HFF-Myc (cell line): ENCODE data around the gene KLHL40.
A peak's percentile ranks its signal among the peaks of the same experiment; 100 is the strongest.

ENCODE experiments used
- DNase-seq: peaks from one replicate; pipeline ENCODE4 v3.0.0-alpha.2; 2011; ENCODE audit warnings: low read depth; ENCODE audit errors: extremely low read depth
- H3K4me3 ChIP-seq: replicated peaks from 2 replicates; pipeline ENCODE4 v1.5.1; 2011; ENCODE audit warnings: low read depth, mild to moderate bottlenecking, control low read depth, low read length
- TF ChIP-seq, protein P1 (sequence below): IDR thresholded peaks from 2 replicates; pipeline ENCODE4 v1.5.1; 2012; ENCODE audit warnings: mild to moderate bottlenecking, low read depth, low read length, control low read depth; ENCODE audit errors: missing control alignments

The KLHL40 gene

GRCh38 chr3:42680806-42681205 lies 4.5 kb upstream of the KLHL40 start:
- no peak for DNase-seq

GRCh38 chr3:42681361-42682038 lies 3.8 kb upstream of the KLHL40 start:
- H3K4me3 ChIP-seq, result no peak overlapping the region
- no peak for DNase-seq
- TF ChIP-seq, protein P1, sequence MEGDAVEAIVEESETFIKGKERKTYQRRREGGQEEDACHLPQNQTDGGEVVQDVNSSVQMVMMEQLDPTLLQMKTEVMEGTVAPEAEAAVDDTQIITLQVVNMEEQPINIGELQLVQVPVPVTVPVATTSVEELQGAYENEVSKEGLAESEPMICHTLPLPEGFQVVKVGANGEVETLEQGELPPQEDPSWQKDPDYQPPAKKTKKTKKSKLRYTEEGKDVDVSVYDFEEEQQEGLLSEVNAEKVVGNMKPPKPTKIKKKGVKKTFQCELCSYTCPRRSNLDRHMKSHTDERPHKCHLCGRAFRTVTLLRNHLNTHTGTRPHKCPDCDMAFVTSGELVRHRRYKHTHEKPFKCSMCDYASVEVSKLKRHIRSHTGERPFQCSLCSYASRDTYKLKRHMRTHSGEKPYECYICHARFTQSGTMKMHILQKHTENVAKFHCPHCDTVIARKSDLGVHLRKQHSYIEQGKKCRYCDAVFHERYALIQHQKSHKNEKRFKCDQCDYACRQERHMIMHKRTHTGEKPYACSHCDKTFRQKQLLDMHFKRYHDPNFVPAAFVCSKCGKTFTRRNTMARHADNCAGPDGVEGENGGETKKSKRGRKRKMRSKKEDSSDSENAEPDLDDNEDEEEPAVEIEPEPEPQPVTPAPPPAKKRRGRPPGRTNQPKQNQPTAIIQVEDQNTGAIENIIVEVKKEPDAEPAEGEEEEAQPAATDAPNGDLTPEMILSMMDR, result no peak

More at GRCh38 chr3:42680806-42681205, 4.5 kb upstream of the KLHL40 start:
- H3K4me3 ChIP-seq, result no peak overlapping the region
- TF ChIP-seq, protein P1, result no peak

DNA sequence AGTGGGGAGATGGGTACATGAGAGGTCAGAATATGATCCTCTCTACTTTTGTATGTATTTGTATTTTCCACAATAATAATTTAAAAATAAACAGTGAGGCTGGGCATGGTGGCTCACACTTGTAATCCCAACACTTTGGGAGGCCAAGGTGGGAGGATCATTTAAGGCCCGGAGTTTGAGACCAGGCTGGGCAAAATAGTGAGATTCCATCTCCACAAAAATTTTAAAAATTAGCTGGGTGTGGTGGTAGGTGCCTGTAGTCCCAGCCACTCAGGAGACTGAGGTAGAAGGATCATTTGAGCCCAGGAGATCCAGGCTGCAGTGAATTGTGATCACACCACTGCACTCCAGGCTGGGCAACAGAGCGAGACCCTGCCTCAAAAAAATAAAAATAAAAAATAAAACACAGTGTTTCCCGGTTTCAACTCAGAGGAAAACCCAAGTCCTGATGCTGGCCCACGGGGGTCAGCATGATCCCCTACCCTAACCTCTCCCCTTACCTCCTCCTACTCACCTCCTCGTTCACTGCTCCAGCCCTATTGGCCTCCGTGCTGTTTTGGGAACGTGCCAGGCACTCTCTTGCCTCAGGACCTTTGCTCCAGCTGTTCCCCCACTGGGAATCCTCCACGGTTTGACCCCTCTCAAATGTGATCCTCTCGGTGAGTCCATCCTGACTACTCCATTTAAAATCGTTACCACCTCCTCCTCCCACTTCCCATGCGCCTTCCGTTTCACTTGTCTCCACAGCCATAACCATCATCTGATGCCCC lies 2.9 kb upstream of the KLHL40 start:
- DNase-seq, result no peak
- TF ChIP-seq, protein P1, result no peak
- no peak overlapping the region for H3K4me3 ChIP-seq

DNA sequence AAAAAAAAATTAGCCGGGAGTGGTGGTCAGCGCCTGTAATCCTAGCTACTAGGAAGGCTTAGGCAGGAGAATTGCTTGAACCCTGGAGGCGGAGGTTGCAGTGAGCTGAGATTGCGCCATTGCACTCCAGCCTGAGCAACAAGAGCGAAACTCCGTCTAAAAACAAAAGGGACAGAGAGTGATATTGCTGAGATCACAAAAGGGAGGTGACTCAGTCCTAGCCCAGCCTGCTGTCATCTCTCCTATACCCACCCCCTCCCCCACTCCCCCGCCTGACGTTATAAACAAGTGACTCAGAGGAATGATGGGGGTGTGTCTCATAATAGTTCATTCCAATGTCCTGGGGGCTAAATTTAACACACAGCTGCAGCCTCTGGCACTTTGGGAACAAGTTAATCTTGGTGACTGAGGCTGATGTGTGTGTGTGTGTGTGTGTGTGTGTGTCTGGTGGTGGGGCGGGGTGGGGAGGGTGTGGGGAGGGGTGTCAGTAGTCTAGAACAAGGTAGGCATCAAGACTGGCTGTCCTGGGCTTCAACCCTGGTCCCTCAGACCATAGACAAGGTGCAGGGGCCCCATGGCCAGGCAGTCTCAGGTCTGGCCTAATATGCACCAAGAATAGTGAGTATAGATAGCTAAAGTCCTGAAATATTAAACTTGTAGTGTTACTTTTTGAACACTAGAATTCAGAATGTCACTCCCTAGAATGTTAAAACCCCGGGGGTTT lies 1.3 kb upstream of the KLHL40 start:
- DNase-seq, result peak; percentile 84
- no peak overlapping the region for H3K4me3 ChIP-seq
- TF ChIP-seq, protein P1, result no peak

DNA sequence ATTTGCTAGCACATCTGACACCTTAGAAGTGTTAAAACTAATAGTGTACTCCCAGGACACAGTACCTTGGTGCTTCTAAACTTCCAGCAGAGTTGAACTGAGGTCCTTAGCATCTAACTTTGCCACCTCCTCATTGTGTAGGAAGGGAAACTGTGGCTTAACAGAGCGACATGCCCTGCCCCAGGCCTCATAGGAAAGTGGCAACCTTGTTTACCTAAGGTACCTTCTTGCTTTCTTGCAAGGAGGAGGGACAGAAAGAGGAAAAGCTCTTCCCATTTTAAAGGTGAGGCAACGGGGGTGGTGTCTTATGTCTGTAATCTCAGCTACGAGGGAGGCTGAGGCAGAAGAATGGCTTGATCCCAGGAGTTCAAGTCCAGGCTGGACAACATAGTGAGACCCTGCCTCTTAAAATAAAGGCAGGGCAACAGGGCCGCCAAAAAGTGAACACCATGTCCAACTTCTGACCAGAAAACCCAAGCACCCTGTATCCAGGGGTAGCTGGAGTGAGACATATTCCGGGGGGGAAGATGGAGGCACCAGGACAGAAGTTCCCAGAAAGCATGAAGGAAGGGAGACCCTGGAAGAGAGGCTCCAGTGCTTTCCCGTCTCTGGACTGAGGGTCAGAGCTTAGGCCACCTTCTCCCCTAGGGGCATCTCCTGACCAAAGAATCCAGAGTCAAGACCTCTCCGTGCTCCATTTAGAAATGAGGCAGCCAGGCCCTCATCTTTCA lies 540 bp upstream of the KLHL40 start:
- no peak overlapping the region for H3K4me3 ChIP-seq
- DNase-seq, result no peak
- TF ChIP-seq, protein P1, result no peak
